H9 (cell line): ENCODE data around the gene GPR173. TPM values are rescaled to one million over a fixed set of nuclear protein-coding genes. Genes with fewer than 3 reads are reported as not detected.

ENCODE experiments used
- DNase-seq: peaks from one replicate; pipeline ENCODE4 v3.0.0-alpha.2; 2017
- H2AFZ ChIP-seq: one replicate; pipeline ENCODE4 v1.6.1; 2013; ENCODE audit warnings: mild to moderate bottlenecking, low read length, control low read depth, moderate library complexity
- H2AK5ac ChIP-seq: 2 replicates; pipeline ENCODE4 v1.6.1; 2013; ENCODE audit warnings: low read length, control low read depth, mixed read lengths; ENCODE audit not compliant: insufficient read length
- H2BK120ac ChIP-seq: one replicate; pipeline ENCODE4 v1.6.1; 2013; ENCODE audit warnings: low read depth, mild to moderate bottlenecking, low read length, control low read depth, inconsistent platforms; ENCODE audit not compliant: poor library complexity, severe bottlenecking
- H2BK12ac ChIP-seq: 2 replicates; pipeline ENCODE4 v1.6.1; 2013; ENCODE audit warnings: low read length, control low read depth, mixed read lengths, low read depth; ENCODE audit not compliant: insufficient read length
- H2BK15ac ChIP-seq: 2 replicates; pipeline ENCODE4 v1.6.1; 2013; ENCODE audit warnings: low read depth, low read length, control low read depth
- H2BK20ac ChIP-seq: one replicate; pipeline ENCODE4 v1.6.1; 2013; ENCODE audit warnings: low read depth, mild to moderate bottlenecking, low read length, control low read depth, inconsistent platforms; ENCODE audit not compliant: poor library complexity, severe bottlenecking
- H2BK5ac ChIP-seq: 2 replicates; pipeline ENCODE4 v1.6.1; 2013; ENCODE audit warnings: low read length, control low read depth, mixed read lengths; ENCODE audit not compliant: insufficient read length
- H3K14ac ChIP-seq: 2 replicates; pipeline ENCODE4 v1.6.1; 2013; ENCODE audit warnings: low read length, control low read depth; ENCODE audit not compliant: insufficient read depth
- H3K18ac ChIP-seq: 2 replicates; pipeline ENCODE4 v1.6.1; 2013; ENCODE audit warnings: low read depth, mild to moderate bottlenecking, mixed read lengths, low read length, control low read depth; ENCODE audit not compliant: insufficient read length
- H3K23ac ChIP-seq: 2 replicates; pipeline ENCODE4 v1.6.1; 2013; ENCODE audit warnings: low read length, control low read depth, mixed read lengths, low read depth; ENCODE audit not compliant: insufficient read length
- H3K23me2 ChIP-seq: 2 replicates; pipeline ENCODE4 v1.6.1; 2013; ENCODE audit warnings: low read depth, mild to moderate bottlenecking, mixed read lengths, low read length, control low read depth; ENCODE audit not compliant: insufficient read length, poor library complexity, severe bottlenecking
- H3K27ac ChIP-seq: 2 replicates; pipeline ENCODE4 v1.5.1; 2013; ENCODE audit warnings: low read length, control low read depth, mixed read lengths, low read depth; ENCODE audit not compliant: insufficient read length
- H3K27me3 ChIP-seq: 2 replicates; pipeline ENCODE4 v1.6.1; 2013; ENCODE audit warnings: low read length, control low read depth, inconsistent platforms; ENCODE audit not compliant: insufficient read depth
- H3K4ac ChIP-seq: 2 replicates; pipeline ENCODE4 v1.6.1; 2013; ENCODE audit warnings: low read depth, mild to moderate bottlenecking, control low read depth, inconsistent platforms, low read length, moderate library complexity
- H3K4me1 ChIP-seq: 2 replicates; pipeline ENCODE4 v1.6.1; 2013; ENCODE audit warnings: low read length, control low read depth, inconsistent platforms; ENCODE audit not compliant: insufficient read depth
- H3K4me2 ChIP-seq: 2 replicates; pipeline ENCODE4 v1.6.1; 2013; ENCODE audit warnings: low read length, control low read depth, mixed read lengths; ENCODE audit not compliant: insufficient read length, insufficient read depth
- H3K56ac ChIP-seq: 2 replicates; pipeline ENCODE4 v1.6.1; 2013; ENCODE audit warnings: low read depth, mild to moderate bottlenecking, mixed read lengths, low read length, control low read depth; ENCODE audit not compliant: insufficient read length
- H3K79me1 ChIP-seq: 2 replicates; pipeline ENCODE4 v1.6.1; 2013; ENCODE audit warnings: low read depth, mild to moderate bottlenecking, moderate library complexity, low read length, control low read depth, inconsistent platforms; ENCODE audit not compliant: insufficient read depth, poor library complexity, severe bottlenecking
- H3K79me2 ChIP-seq: 2 replicates; pipeline ENCODE4 v1.6.1; 2013; ENCODE audit warnings: low read length, control low read depth, inconsistent platforms; ENCODE audit not compliant: insufficient read depth
- H3K9ac ChIP-seq: 2 replicates; pipeline ENCODE4 v1.6.1; 2013; ENCODE audit warnings: low read length, control low read depth, mixed read lengths; ENCODE audit not compliant: insufficient read length; ENCODE audit errors: extremely low read depth
- H3K9me3 ChIP-seq: one replicate; pipeline ENCODE4 v1.6.1; 2013; ENCODE audit warnings: low read depth, low read length, inconsistent platforms; ENCODE audit not compliant: control insufficient read depth
- H3T11ph ChIP-seq: one replicate; pipeline ENCODE4 v1.6.1; 2013; ENCODE audit warnings: mild to moderate bottlenecking, low read length, control low read depth, inconsistent platforms
- H4K20me1 ChIP-seq: one replicate; pipeline ENCODE4 v1.6.1; 2013; ENCODE audit not compliant: control insufficient read depth, insufficient read length, insufficient read depth
- H4K5ac ChIP-seq: 2 replicates; pipeline ENCODE4 v1.6.1; 2013; ENCODE audit warnings: low read depth, mild to moderate bottlenecking, mixed read lengths, low read length, control low read depth; ENCODE audit not compliant: insufficient read length
- H4K8ac ChIP-seq: replicated peaks from 2 replicates; pipeline ENCODE4 v1.6.1; 2013; ENCODE audit warnings: low read length, control low read depth, mixed read lengths, low read depth; ENCODE audit not compliant: insufficient read length
- H4K91ac ChIP-seq: 2 replicates; pipeline ENCODE4 v1.6.1; 2013; ENCODE audit warnings: low read depth, mild to moderate bottlenecking, moderate library complexity, mixed read lengths, low read length, control low read depth; ENCODE audit not compliant: insufficient read length
- H3K27ac Mint-ChIP-seq, 3 experiments: 2 replicates in 2 of 3; 3 replicates in 1 of 3; pipeline ENCODE4 v1.8.0; 2020 to 2021; ENCODE audit warnings: mixed read lengths in 3 of 3, mild to moderate bottlenecking in 1 of 3, moderate library complexity in 1 of 3
- H3K27me3 Mint-ChIP-seq: 2 replicates; pipeline ENCODE4 v1.8.0; 2021; ENCODE audit warnings: low read depth, mild to moderate bottlenecking, moderate library complexity, mixed read lengths
- H3K36me3 Mint-ChIP-seq, 3 experiments: 2 replicates in 2 of 3; 3 replicates in 1 of 3; pipeline ENCODE4 v1.8.0; 2020 to 2021; ENCODE audit warnings: low read depth in 3 of 3, mixed read lengths in 3 of 3; ENCODE audit not compliant: insufficient read depth in 1 of 3
- H3K4me1 Mint-ChIP-seq, 2 experiments: 2 replicates each; pipeline ENCODE4 v1.8.0; 2020; ENCODE audit warnings: mixed read lengths in 2 of 2
- H3K4me3 Mint-ChIP-seq, 2 experiments: 2 replicates in 1 of 2; 3 replicates in 1 of 2; pipeline ENCODE4 v1.8.0; 2020 to 2021; ENCODE audit warnings: mild to moderate bottlenecking in 2 of 2, mixed read lengths in 2 of 2, moderate library complexity in 1 of 2
- H3K9me3 Mint-ChIP-seq, 2 experiments: 2 replicates in 1 of 2; 3 replicates in 1 of 2; pipeline ENCODE4 v1.8.0; 2020; ENCODE audit warnings: mild to moderate bottlenecking in 2 of 2, mixed read lengths in 2 of 2, moderate library complexity in 1 of 2
- CTCF ChIP-seq: fragments of 200-600 bp; sonication (generic); conservative IDR thresholded peaks from 3 replicates; pipeline ENCODE4 v1.8.0; 2021; ENCODE audit warnings: antibody characterized with exemption, mild to moderate bottlenecking
- WGBS: extraction: QIAGEN DNeasy Blood & Tissue Kit; methylation state at CpG from one replicate; pipeline ENCODE4 v1.1.7; 2013; ENCODE audit warnings: missing lambda C conversion rate, low lambda C conversion rate, mixed read lengths; ENCODE audit not compliant: insufficient read length; ENCODE audit errors: extremely low coverage; 5-methylcytosine and 5-hydroxymethylcytosine counted together
- total RNA-seq: library from RNA; stranded (reverse); gene quantifications from 2 replicates; pipeline ENCODE4 v1.2.1, GENCODE V29; 2021

The GPR173 gene
- total RNA-seq, 1 experiment from 2014 or later = 5.4 TPM

- H3K23ac ChIP-seq = no peak overlapping the region
- no peak for DNase-seq
- H3K27ac ChIP-seq = no peak overlapping the region
Measured at GRCh38 chrX:53114864-53115549, 66.4 kb downstream of the GPR173 start.

More at GRCh38 chrX:53114864-53115549, 66.4 kb downstream of the GPR173 start:
- Histone ChIP-seq H4K20me1 (no peaks in the 10 kb centered on the region), H2BK5ac (no peak overlapping the region), H3K4ac (no peak overlapping the region), H3T11ph (no peak overlapping the region), H3K56ac (no peak overlapping the region), H2AK5ac (no peak overlapping the region), H3K79me1 (no peaks in the 10 kb centered on the region), H3K9ac (no peak overlapping the region), H4K8ac (no peak overlapping the region), H3K18ac (no peak overlapping the region), H3K79me2 (no peaks in the 10 kb centered on the region), H4K5ac (no peak overlapping the region), H4K91ac (no peak overlapping the region), H3K14ac (no peak overlapping the region; the same call in 1 of the 2 replicates), H2BK120ac (no peak overlapping the region), H3K23me2 (no peaks in the 10 kb centered on the region), H2BK20ac (no peak overlapping the region), H2AFZ (no peak overlapping the region), H3K4me1 (no peaks in the 10 kb centered on the region), H3K4me2 (no peak overlapping the region), H2BK15ac (no peak overlapping the region), H2BK12ac (no peak overlapping the region), H3K27me3 (no peaks in the 10 kb centered on the region), H3K9me3 (peaks cover 51% of the 10 kb centered on the region)
- WGBS = no CpG with 5 or more reads among the region's 6 CpGs
- Mint-ChIP-seq H3K4me3 (no peak overlapping the region), H3K36me3 (peaks cover 6 to 22% (median 18%) of the 10 kb centered on the region in 3 experiments; a peak in 4 of 7 replicates), H3K9me3 (peaks cover 56 to 57% of the 10 kb centered on the region in 2 experiments), H3K4me1 (peaks cover 3 to 4% of the 10 kb centered on the region in 2 experiments; a peak in 1 of 4 replicates), H3K27ac (no peak overlapping the region), H3K27me3 (no peaks in the 10 kb centered on the region)
- TF ChIP-seq CTCF = no peak
